ENCODE results near the gene MARCHF2. TPM values are rescaled to one million over a fixed set of nuclear protein-coding genes. Genes with fewer than 3 reads are reported as not detected.

Gene MARCHF2
- total and polyA plus RNA-seq, 4 donors, result 26.7 to 81.5 (median 47.8) TPM

DNA sequence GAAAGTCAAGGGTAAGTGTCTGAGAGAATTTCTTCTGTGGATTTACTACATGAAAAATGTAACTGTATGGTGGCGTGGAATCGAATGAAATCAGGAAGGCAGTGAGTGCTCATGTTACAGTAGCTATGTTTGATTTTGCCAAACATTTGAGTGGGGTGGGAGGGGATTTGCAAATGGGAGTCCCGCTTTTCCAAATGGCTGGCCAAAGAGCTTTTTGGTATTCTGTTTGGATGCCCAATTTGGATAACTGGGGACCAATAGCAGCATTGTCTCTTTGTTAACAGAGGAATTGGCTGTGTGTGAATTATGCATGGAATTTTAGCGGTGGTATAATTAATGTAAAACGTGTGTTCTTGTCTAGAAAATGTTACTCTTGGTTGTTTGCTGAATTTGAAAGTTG is 49.5 kb downstream of the MARCHF2 start:
- Histone ChIP-seq H3K36me3 (ENCODE audit: control insufficient read depth in 4 of 4, insufficient read depth in 4 of 4, low read length in 4 of 4) (peaks cover 14 to 40% (median 39%) of the 10 kb centered on the region in 4 donors), H3K27me3 (ENCODE audit: control insufficient read depth in 3 of 3, insufficient read depth in 3 of 3, low read length in 2 of 3) (no peaks in the 10 kb centered on the region), H3K27ac (ENCODE audit: low read depth in 1 of 2, low read length in 1 of 2) (no peak overlapping the region), H3K4me1 (ENCODE audit: control insufficient read depth in 5 of 5, insufficient read depth in 5 of 5, low read length in 5 of 5) (peaks cover 7 to 50% (median 35%) of the 10 kb centered on the region in 5 donors), H3K9ac (ENCODE audit: insufficient read depth in 1 of 2, low read length in 2 of 2) (no peak overlapping the region), H3K4me3 (no peak overlapping the region), H3K9me3 (ENCODE audit: control insufficient read depth in 4 of 4, insufficient read depth in 3 of 4, low read length in 3 of 4) (no peaks in the 10 kb centered on the region)
- WGBS, 2 donors, result 73 to 83% methylated on average over 5 of the region's 5 CpGs
- DNase-seq (no peak), ATAC-seq (ENCODE audit: insufficient read depth, low FRiP score) (no peak)
- TF ChIP-seq CTCF (IDR thresholded peaks at IDR 0.05; ENCODE audit: control extremely low read depth, extremely low read depth), result no peak

- Histone ChIP-seq H3K36me3 (ENCODE audit: control insufficient read depth in 4 of 4, insufficient read depth in 4 of 4, low read length in 4 of 4) (peaks cover 17 to 44% (median 41%) of the 10 kb centered on the region in 4 donors), H3K9ac (ENCODE audit: insufficient read depth in 1 of 2, low read length in 2 of 2) (no peak overlapping the region), H3K27me3 (ENCODE audit: control insufficient read depth in 3 of 3, insufficient read depth in 3 of 3, low read length in 2 of 3) (no peaks in the 10 kb centered on the region), H3K9me3 (ENCODE audit: control insufficient read depth in 4 of 4, insufficient read depth in 3 of 4, low read length in 3 of 4) (no peaks in the 10 kb centered on the region), H3K4me3 (no peak overlapping the region), H3K27ac (ENCODE audit: low read depth in 1 of 2, low read length in 1 of 2) (peak overlapping the region in 1 of 2 donors; percentile 60), H3K4me1 (ENCODE audit: control insufficient read depth in 5 of 5, insufficient read depth in 5 of 5, low read length in 5 of 5) (peaks cover 7 to 44% (median 27%) of the 10 kb centered on the region in 5 donors)
- DNase-seq, result peak in 2 of 3 donors; percentile 59 to 76
- WGBS, 2 donors, result 69 to 88% methylated on average over 8 of the region's 8 CpGs
- no peak for ATAC-seq (ENCODE audit: insufficient read depth, low FRiP score)
- TF ChIP-seq CTCF (IDR thresholded peaks at IDR 0.05; ENCODE audit: control extremely low read depth, extremely low read depth), result no peak
Observed at GRCh38 chr19:8463365-8463764, 50.3 kb downstream of the MARCHF2 start.

GRCh38 chr19:8466018-8466417 is 52.9 kb downstream of the MARCHF2 start:
- no peak overlapping the region for H3K9ac ChIP-seq (ENCODE audit: insufficient read depth in 1 of 2, low read length in 2 of 2)
- no peak for DNase-seq
- no peak overlapping the region for H3K27ac ChIP-seq (ENCODE audit: low read depth in 1 of 2, low read length in 1 of 2)
- H3K4me1 ChIP-seq (ENCODE audit: control insufficient read depth in 5 of 5, insufficient read depth in 5 of 5, low read length in 5 of 5), result peaks cover under 1 to 20% (median 7%) of the 10 kb centered on the region in 5 donors
- TF ChIP-seq CTCF (IDR thresholded peaks at IDR 0.05; ENCODE audit: control extremely low read depth, extremely low read depth), result no peak
- WGBS, 2 donors, result 78 to 92% methylated on average over 4 of the region's 4 CpGs
- peaks cover 38 to 70% (median 59%) of the 10 kb centered on the region in 4 donors for H3K36me3 ChIP-seq (ENCODE audit: control insufficient read depth in 4 of 4, insufficient read depth in 4 of 4, low read length in 4 of 4)
- H3K27me3 ChIP-seq (ENCODE audit: control insufficient read depth in 3 of 3, insufficient read depth in 3 of 3, low read length in 2 of 3), result no peaks in the 10 kb centered on the region
- H3K9me3 ChIP-seq (ENCODE audit: control insufficient read depth in 4 of 4, insufficient read depth in 3 of 4, low read length in 3 of 4), result no peaks in the 10 kb centered on the region
- H3K4me3 ChIP-seq, result no peak overlapping the region
- ATAC-seq (ENCODE audit: insufficient read depth, low FRiP score), result no peak

DNA sequence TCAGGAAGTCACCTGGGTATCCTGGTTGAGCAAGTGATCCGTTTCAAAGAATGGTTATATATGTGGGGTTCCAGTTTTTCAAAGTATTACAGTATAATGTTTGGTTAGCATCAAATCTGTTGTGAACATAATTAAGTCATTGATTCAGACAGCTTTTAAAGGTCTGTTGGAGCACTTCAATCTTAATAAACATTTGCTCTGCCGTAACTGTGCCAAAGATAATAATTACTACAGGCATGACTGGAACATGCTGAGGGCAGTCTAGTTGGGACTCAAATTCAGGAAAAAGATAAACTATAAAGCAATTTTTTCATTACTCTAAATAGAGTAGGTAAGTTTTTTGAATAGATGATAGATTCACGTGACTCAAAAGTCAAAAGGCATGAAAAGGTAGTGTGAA is 55.0 kb downstream of the MARCHF2 start:
- peaks cover 43 to 67% (median 66%) of the 10 kb centered on the region in 4 donors for H3K36me3 ChIP-seq (ENCODE audit: control insufficient read depth in 4 of 4, insufficient read depth in 4 of 4, low read length in 4 of 4)
- no peak for ATAC-seq (ENCODE audit: insufficient read depth, low FRiP score)
- no peak overlapping the region for H3K27ac ChIP-seq (ENCODE audit: low read depth in 1 of 2, low read length in 1 of 2)
- no peak for TF ChIP-seq CTCF (IDR thresholded peaks at IDR 0.05; ENCODE audit: control extremely low read depth, extremely low read depth)
- H3K27me3 ChIP-seq (ENCODE audit: control insufficient read depth in 3 of 3, insufficient read depth in 3 of 3, low read length in 2 of 3), result no peaks in the 10 kb centered on the region
- no peak for DNase-seq
- 71 to 73% methylated on average over 3 of the region's 3 CpGs for WGBS, 2 donors
- H3K9ac ChIP-seq (ENCODE audit: insufficient read depth in 1 of 2, low read length in 2 of 2), result no peak overlapping the region
- H3K9me3 ChIP-seq (ENCODE audit: control insufficient read depth in 4 of 4, insufficient read depth in 3 of 4, low read length in 3 of 4), result no peaks in the 10 kb centered on the region
- H3K4me3 ChIP-seq, result no peak overlapping the region
- peaks cover 0 to 7% (median 0%) of the 10 kb centered on the region in 5 donors for H3K4me1 ChIP-seq (ENCODE audit: control insufficient read depth in 5 of 5, insufficient read depth in 5 of 5, low read length in 5 of 5)

Data from lung (tissue), 12 donors.